Right atrium auricular region (tissue), 2 donors: ENCODE results near the gene TMEM259. TPM values are rescaled to one million over a fixed set of nuclear protein-coding genes. Genes with fewer than 3 reads are reported as not detected.

Experiments used
- DNase-seq: peaks from one replicate; pipeline ENCODE4 v3.0.0-alpha.2; 2019; ENCODE audit warnings: low spot score
- H3K27ac ChIP-seq, 2 donors: fragments of 200-600 bp; sonication (generic); 1 replicate in 1 of 2; 2 replicates in 1 of 2; pipeline ENCODE4 v1.5.1; 2016 to 2019
- H3K27me3 ChIP-seq, 2 donors: fragments of 200-600 bp; sonication (generic); one replicate each; pipeline versions ENCODE4 v1.5.1 to v1.6.0; 2017 to 2019
- H3K36me3 ChIP-seq: fragments of 200-600 bp; sonication (generic); one replicate; pipeline ENCODE4 v1.5.1; 2016
- H3K4me1 ChIP-seq, 2 donors: fragments of 200-600 bp; sonication (generic); one replicate each; pipeline versions ENCODE4 v1.5.1 to v1.6.0; 2017 to 2019
- H3K4me3 ChIP-seq, 2 donors: fragments of 200-600 bp; sonication (generic); 1 replicate in 1 of 2; 2 replicates in 1 of 2; pipeline ENCODE4 v1.5.1; 2017 to 2019; ENCODE audit warnings: mild to moderate bottlenecking in 1 of 2, moderate library complexity in 1 of 2
- H3K9me3 ChIP-seq, 2 donors: fragments of 200-600 bp; sonication (generic); one replicate each; pipeline ENCODE4 v1.5.1; 2019
- total RNA-seq, 2 donors: library from RNA; depleted of rRNA; stranded (reverse); fragments of >200 nt; gene quantifications; one replicate each; pipeline ENCODE4 v1.1.0, GENCODE V29; 2016
- TF ChIP-seq, protein P1 (sequence below), 2 donors: fragments of 200-600 bp; sonication (generic); IDR thresholded peaks; one replicate each; pipeline ENCODE4 v1.5.1; 2019; ENCODE audit warnings: antibody characterized with exemption in 2 of 2

The TMEM259 gene
- total RNA-seq, 2 donors from 2014 or later: 129 to 170 TPM

DNA sequence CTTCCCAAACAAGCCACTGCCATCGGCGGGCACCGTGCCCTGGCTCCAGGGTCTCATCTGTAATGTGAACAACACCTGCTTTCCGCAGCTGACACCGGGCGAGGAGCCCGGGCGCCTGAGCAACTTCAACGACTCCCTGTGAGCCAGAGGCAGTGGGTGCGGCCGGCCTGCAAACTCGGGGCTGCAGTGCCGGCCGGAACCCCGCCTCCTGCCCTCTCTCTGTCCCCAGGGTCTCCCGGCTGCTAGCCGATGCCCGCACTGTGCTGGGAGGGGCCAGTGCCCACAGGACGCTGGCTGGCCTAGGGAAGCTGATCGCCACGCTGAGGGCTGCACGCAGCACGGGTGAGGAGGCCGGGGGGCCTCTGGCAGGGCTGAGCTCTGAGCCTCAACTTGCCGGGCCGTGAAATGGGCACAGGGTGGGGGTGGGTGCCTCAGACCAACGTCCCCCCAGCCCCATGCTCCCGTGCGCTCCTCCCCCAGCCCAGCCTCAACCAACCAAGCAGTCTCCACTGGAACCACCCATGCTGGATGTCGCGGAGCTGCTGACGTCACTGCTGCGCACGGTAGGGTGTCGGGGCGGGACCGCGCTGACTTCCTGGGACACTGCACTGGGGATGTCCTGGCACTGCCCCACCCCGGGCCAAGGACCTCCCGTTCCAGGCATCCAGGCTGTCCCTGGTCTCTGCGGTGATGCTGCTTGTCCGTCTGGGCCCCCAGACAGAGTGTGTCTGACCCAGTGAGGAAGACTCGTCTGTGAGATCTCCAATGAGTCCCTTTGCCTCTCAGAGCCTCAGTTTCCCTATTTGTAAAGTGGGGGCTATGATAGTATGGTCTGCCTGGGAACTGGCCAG is 21.1 kb upstream of the TMEM259 start:
- no peaks in the 10 kb centered on the region for H3K9me3 ChIP-seq
- H3K4me1 ChIP-seq: peaks cover 0 to 30% of the 10 kb centered on the region in 2 donors
- no peak overlapping the region for H3K4me3 ChIP-seq
- no peaks in the 10 kb centered on the region for H3K27me3 ChIP-seq
- TF ChIP-seq, protein P1, sequence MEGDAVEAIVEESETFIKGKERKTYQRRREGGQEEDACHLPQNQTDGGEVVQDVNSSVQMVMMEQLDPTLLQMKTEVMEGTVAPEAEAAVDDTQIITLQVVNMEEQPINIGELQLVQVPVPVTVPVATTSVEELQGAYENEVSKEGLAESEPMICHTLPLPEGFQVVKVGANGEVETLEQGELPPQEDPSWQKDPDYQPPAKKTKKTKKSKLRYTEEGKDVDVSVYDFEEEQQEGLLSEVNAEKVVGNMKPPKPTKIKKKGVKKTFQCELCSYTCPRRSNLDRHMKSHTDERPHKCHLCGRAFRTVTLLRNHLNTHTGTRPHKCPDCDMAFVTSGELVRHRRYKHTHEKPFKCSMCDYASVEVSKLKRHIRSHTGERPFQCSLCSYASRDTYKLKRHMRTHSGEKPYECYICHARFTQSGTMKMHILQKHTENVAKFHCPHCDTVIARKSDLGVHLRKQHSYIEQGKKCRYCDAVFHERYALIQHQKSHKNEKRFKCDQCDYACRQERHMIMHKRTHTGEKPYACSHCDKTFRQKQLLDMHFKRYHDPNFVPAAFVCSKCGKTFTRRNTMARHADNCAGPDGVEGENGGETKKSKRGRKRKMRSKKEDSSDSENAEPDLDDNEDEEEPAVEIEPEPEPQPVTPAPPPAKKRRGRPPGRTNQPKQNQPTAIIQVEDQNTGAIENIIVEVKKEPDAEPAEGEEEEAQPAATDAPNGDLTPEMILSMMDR (IDR thresholded peaks at IDR 0.05): no peak
- no peak for DNase-seq
- H3K36me3 ChIP-seq: peaks cover 2% of the 10 kb centered on the region
- no peak overlapping the region for H3K27ac ChIP-seq

GRCh38 chr19:1041272-1041834 is 20.4 kb upstream of the TMEM259 start:
- Histone ChIP-seq H3K27ac (peak overlapping the region in 1 of 2 donors; percentile 1), H3K36me3 (peaks cover 9% of the 10 kb centered on the region), H3K27me3 (no peaks in the 10 kb centered on the region), H3K9me3 (no peaks in the 10 kb centered on the region), H3K4me1 (peaks cover 0 to 30% of the 10 kb centered on the region in 2 donors), H3K4me3 (peak overlapping the region; percentile 36 to 55)
- DNase-seq: no peak
- TF ChIP-seq, protein P1 (IDR thresholded peaks at IDR 0.05): no peak

DNA sequence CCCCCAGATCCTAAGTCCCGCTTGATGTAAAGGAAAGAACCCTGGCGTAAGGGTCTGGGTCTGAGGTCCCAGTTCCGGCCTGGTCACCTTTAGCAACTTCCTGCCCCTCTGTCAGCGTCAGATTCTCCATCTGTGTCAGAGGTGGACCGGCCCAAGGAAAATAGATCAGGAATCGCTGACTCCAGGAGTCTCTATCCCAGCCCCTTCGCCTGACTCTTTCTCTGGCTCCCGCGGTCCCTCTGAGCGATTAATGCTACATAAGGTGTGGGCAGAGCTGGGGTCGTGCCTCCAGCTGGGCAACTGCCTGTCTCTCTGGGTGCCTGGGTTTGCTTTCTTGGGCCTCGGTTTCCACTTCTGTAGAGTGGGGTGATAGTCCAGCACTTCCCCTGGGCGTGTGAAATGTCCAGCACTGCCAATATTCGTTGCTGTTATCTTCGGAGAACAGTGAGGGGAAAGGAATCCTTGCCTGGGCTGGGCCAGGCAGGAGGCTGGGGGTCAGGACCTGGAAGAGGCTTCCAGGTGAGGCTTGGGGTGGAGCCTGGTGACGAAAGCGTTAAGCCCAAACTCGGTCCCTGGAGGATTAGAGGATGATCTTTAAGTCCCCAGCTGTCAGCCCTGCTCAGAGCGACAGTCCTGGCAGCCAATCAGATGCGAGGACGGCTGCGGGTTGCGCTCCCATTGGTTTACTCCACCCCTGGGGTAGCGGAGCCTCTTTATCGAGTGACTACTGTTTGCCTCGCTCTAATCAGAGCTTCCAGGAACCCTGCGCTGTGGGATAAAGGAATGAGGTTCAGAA is 19.8 kb upstream of the TMEM259 start:
- Histone ChIP-seq H3K4me3 (peak overlapping the region; percentile 36 to 55), H3K4me1 (peaks cover 0 to 30% of the 10 kb centered on the region in 2 donors), H3K27me3 (no peaks in the 10 kb centered on the region), H3K36me3 (peaks cover 16% of the 10 kb centered on the region), H3K9me3 (no peaks in the 10 kb centered on the region), H3K27ac (peak overlapping the region; percentile 1 to 41)
- TF ChIP-seq, protein P1 (IDR thresholded peaks at IDR 0.05): no peak
- peak; percentile 89 for DNase-seq

GRCh38 chr19:1039646-1040475 is 18.9 kb upstream of the TMEM259 start, which contains the start of gene ABCA7:
Gene ABCA7 (plus strand): TSS chr19:1040107. CDS start chr19:1041362, 1,255 bp downstream.
- H3K9me3 ChIP-seq: no peaks in the 10 kb centered on the region
- H3K27me3 ChIP-seq: no peaks in the 10 kb centered on the region
- H3K36me3 ChIP-seq: peaks cover 16% of the 10 kb centered on the region
- TF ChIP-seq, protein P1 (IDR thresholded peaks at IDR 0.05): no peak
- peak within 1 kb of the TSS; percentile 36 to 55 for H3K4me3 ChIP-seq
- DNase-seq: peak; percentile 96
- H3K4me1 ChIP-seq: peaks cover 0 to 30% of the 10 kb centered on the region in 2 donors
- peak within 1 kb of the TSS; percentile 1 to 41 for H3K27ac ChIP-seq
